ENCODE measurements around the gene MED1.
A peak's percentile ranks its signal among the peaks of the same experiment; 100 is the strongest.

MED1 gene

GRCh38 chr17:39406951-39407350 is 44.1 kb downstream of the MED1 start:
- no peak for DNase-seq (ENCODE audit: low read depth)
- no peak overlapping the region for H3K4me3 ChIP-seq (ENCODE audit: low read depth, low read length)
- TF ChIP-seq, protein P1, sequence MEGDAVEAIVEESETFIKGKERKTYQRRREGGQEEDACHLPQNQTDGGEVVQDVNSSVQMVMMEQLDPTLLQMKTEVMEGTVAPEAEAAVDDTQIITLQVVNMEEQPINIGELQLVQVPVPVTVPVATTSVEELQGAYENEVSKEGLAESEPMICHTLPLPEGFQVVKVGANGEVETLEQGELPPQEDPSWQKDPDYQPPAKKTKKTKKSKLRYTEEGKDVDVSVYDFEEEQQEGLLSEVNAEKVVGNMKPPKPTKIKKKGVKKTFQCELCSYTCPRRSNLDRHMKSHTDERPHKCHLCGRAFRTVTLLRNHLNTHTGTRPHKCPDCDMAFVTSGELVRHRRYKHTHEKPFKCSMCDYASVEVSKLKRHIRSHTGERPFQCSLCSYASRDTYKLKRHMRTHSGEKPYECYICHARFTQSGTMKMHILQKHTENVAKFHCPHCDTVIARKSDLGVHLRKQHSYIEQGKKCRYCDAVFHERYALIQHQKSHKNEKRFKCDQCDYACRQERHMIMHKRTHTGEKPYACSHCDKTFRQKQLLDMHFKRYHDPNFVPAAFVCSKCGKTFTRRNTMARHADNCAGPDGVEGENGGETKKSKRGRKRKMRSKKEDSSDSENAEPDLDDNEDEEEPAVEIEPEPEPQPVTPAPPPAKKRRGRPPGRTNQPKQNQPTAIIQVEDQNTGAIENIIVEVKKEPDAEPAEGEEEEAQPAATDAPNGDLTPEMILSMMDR (conservative IDR thresholded peaks at IDR 0.05; ENCODE audit: low read depth, low read length): no peak

- no peak for DNase-seq (ENCODE audit: low read depth)
- TF ChIP-seq, protein P1 (conservative IDR thresholded peaks at IDR 0.05; ENCODE audit: low read depth, low read length): no peak
- H3K4me3 ChIP-seq (ENCODE audit: low read depth, low read length): no peak overlapping the region
These were observed 45.6 kb downstream of the MED1 start for GRCh38 chr17:39405436-39405835.

- DNase-seq (ENCODE audit: low read depth): peak; percentile 85
- TF ChIP-seq, protein P1 (conservative IDR thresholded peaks at IDR 0.05; ENCODE audit: low read depth, low read length): peak; percentile 19
These were observed 46.3 kb downstream of the MED1 start for GRCh38 chr17:39404542-39405378.

GRCh38 chr17:39402890-39403605 is 48.0 kb downstream of the MED1 start:
- H3K4me3 ChIP-seq (ENCODE audit: low read depth, low read length): no peak overlapping the region
- DNase-seq (ENCODE audit: low read depth): no peak
- TF ChIP-seq, protein P1 (conservative IDR thresholded peaks at IDR 0.05; ENCODE audit: low read depth, low read length): no peak

More at GRCh38 chr17:39404542-39405378, 46.3 kb downstream of the MED1 start:
- no peak overlapping the region for H3K4me3 ChIP-seq (ENCODE audit: low read depth, low read length)

GRCh38 chr17:39402244-39402889 is 48.7 kb downstream of the MED1 start:
- TF ChIP-seq, protein P1 (conservative IDR thresholded peaks at IDR 0.05; ENCODE audit: low read depth, low read length): no peak
- peak; percentile 94 for DNase-seq (ENCODE audit: low read depth)
- H3K4me3 ChIP-seq (ENCODE audit: low read depth, low read length): peak overlapping the region; percentile 95

DNA sequence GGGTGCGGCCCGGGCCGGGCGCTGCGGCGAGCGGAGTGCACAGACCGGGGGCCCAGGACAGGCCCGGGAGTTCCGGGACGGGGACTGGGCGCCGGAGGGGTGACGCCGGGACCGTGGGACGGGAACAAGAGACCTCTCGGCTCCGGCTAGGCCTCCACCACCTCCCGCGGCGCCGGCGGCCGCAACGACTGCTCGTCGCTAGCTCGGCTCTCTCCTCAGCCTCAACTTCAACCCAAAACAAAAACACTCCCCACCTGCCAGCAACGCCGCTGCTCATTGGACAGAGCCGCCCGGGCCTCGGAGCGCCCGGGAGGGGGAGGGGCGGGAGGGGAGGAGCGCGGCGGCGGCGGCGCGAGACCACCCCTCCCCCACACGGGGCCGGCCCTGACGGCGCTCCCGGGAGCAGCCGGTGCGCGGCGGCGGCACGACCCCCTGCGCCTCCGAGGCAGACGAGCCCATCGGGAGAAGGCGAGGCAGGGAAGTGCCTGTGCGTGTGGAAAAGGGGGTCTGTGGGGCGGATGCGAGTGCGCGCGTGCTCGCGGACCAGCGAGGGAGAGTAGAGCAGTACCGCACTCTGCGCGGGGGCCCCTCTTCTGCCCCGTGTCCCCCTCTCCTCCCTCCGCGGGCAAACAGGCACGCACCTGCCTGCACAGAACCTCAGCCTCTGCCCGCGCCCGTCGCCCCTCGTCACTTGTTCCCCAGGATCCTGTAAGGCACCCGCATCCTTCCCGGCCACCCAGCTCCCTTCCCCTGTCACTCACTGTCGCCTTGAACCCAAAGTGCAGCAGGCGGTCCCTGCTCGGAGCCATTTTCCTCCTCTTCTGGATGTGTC is 49.4 kb downstream of the MED1 start, which contains the start of gene FBXL20:
FBXL20 (minus strand) TSS at position 215 of the 832 bp plus-strand sequence. CDS start 224 bp downstream, outside the sequence.
- peak within 1 kb of the TSS; percentile 95 for H3K4me3 ChIP-seq (ENCODE audit: low read depth, low read length)
- TF ChIP-seq, protein P1 (conservative IDR thresholded peaks at IDR 0.05; ENCODE audit: low read depth, low read length): no peak
- DNase-seq (ENCODE audit: low read depth): peak; percentile 91
